G401 (cell line): ENCODE results near the gene RHOBTB3. TPM values are rescaled to one million over a fixed set of nuclear protein-coding genes. Genes with fewer than 3 reads are reported as not detected.

Experiments used
- DNase-seq: peaks from one replicate; pipeline ENCODE4 v3.0.0-alpha.2; 2015; ENCODE audit warnings: low spot score
- in situ Hi-C: cut with HindIII; loops from 2 replicates; pipeline ENCODE4 v1.10.0; 2016; ENCODE audit warnings: low sequenced_read_pairs, mixed read lengths
- total RNA-seq: library from RNA; depleted of rRNA; stranded (reverse); fragments of >200 nt; shearing (Covaris generic); gene quantifications from 2 replicates; pipeline ENCODE4 v1.2.3, GENCODE V29; 2014

RHOBTB3 gene
- total RNA-seq, 1 experiment from 2014 or later = 0.54 TPM

- no peak for DNase-seq
- in situ Hi-C loops = no loop called here
These were observed 2.5 kb upstream of the RHOBTB3 start for GRCh38 chr5:95728494-95729114.

- no peak for DNase-seq
- in situ Hi-C loops = no loop called here
These were observed 1.8 kb upstream of the RHOBTB3 start for GRCh38 chr5:95729115-95730010.

- in situ Hi-C loops = no loop called here
These were observed 980 bp upstream of the RHOBTB3 start for GRCh38 chr5:95730011-95730700.

GRCh38 chr5:95731571-95732554 lies 727 bp downstream of the RHOBTB3 start:
- peak; percentile 46 for DNase-seq
- in situ Hi-C loops = no loop called here

More at GRCh38 chr5:95730011-95730700, 980 bp upstream of the RHOBTB3 start:
- peak; percentile 32 for DNase-seq

DNA sequence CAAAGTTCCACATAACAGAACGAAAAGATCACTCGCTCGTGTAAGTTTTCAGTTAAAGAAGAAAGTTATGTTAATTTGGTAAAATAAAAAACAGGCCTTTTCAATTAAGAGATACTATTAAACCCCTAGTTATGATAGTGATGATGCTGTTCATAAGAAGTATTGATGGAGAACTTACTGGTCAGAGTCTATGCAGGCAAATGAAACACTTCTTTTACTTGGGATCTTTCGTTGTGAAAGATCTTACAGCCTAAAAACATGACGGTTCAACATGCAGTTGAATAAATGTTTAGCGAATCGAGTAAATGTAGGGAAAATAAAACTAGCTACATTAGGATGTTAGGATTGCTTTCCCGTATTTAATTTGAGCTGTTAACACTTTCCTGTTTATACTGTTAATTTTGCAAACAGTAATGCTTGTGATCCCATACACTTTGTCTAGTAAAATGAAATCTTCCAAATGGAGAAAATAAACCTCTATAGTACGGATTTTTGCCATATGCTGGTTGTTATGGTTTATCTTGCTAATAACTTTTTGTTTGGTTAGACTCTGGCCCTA lies 2.0 kb downstream of the RHOBTB3 start:
- in situ Hi-C loops = no loop called here

DNA sequence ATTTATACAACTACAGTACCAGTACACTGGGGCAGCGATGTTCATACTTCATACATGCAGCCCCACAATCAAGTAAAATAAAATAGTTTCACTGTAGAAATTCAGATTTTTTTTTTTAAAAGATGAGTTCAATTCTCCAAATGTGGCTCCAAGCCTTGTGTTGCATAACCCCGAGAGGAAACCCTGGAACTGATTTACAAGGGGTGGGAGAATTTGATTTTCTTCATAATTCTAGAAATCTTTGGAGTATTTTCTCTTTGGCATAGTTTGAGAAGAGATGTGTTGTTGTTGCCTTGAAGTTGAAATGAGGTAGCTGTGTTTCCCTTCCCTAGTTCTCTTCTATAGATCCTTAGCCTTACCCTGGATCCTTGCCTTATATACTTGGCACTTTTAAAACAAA lies 3.1 kb downstream of the RHOBTB3 start:
- no peak for DNase-seq
- in situ Hi-C loops = no loop called here

More for the DNA sequence above, 2.0 kb downstream of the RHOBTB3 start:
- no peak for DNase-seq

GRCh38 chr5:95734906-95735305 lies 3.8 kb downstream of the RHOBTB3 start:
- in situ Hi-C loops = no loop called here

DNA sequence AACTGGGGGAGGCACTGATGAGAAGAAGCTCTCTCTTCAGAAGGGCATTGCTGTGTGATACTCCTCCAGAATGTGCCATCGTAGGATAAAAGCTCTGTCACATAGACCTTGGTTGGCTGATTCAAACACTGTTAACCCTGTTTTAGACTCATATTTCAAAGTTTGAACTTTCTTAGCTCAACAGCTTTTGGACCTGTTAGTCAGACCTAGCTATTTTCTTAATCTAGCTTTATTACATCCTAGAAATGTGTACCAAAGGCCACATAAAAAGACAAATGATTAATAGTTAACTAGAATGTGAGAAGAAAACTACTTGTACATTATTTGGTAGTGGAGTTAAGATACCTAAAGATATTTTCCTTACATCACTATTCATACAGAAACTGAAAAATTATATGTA lies 4.3 kb downstream of the RHOBTB3 start:
- DNase-seq = no peak
- in situ Hi-C loops = no loop called here

More at GRCh38 chr5:95734906-95735305, 3.8 kb downstream of the RHOBTB3 start:
- peak; percentile 34 for DNase-seq

- in situ Hi-C loops = no loop called here
These were observed 6.9 kb downstream of the RHOBTB3 start for GRCh38 chr5:95738072-95738471.

DNA sequence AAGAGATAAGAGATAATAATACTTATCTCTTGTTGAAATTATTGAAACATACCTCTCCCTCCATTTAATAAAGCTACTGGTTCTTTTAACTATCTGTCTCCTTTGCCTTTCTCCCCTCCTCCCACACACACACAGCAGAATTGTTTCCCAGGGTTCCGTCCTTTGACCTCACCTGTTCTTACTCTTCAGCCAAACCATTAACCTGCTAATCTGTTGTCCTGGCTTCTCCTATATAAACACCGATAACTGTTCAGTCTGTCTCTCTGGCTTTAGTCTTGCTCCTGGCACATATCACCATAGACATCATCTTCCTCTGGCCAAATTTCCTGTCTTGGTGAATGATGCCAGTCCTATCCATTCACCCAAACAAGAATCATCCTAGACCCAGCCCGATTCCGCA lies 7.7 kb downstream of the RHOBTB3 start:
- in situ Hi-C loops = no loop called here
- DNase-seq = no peak

More at GRCh38 chr5:95738072-95738471, 6.9 kb downstream of the RHOBTB3 start:
- DNase-seq = no peak

- in situ Hi-C loops = no loop called here
- no peak for DNase-seq
These were observed 8.7 kb downstream of the RHOBTB3 start for GRCh38 chr5:95739857-95740256.

GRCh38 chr5:95741458-95741857 lies 10.3 kb downstream of the RHOBTB3 start:
- no peak for DNase-seq
- in situ Hi-C loops = no loop called here

- DNase-seq = no peak
- in situ Hi-C loops = no loop called here
These were observed 12.1 kb downstream of the RHOBTB3 start for GRCh38 chr5:95743232-95743631.

- no peak for DNase-seq
- in situ Hi-C loops = no loop called here
These were observed 12.7 kb downstream of the RHOBTB3 start for GRCh38 chr5:95743877-95744276.

DNA sequence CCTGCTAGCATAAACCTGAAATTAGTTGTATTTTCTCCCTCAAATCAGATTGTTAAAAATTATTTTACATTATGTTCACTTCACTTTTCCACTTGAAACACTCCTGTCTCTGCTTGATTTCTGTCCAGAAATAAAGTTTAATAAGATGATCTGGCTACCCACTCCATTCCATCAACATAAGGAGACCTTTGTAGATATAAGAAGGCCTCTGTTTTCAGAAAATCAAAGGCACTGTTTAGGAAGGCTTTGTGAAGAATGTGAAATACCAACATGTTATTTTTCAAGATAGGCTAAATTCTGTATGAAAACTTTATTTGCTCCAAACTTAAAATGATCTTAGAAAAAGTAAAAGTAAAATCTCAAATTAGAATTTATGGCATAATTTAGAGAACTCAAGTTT lies 15.1 kb downstream of the RHOBTB3 start:
- in situ Hi-C loops = no loop called here
- no peak for DNase-seq

DNA sequence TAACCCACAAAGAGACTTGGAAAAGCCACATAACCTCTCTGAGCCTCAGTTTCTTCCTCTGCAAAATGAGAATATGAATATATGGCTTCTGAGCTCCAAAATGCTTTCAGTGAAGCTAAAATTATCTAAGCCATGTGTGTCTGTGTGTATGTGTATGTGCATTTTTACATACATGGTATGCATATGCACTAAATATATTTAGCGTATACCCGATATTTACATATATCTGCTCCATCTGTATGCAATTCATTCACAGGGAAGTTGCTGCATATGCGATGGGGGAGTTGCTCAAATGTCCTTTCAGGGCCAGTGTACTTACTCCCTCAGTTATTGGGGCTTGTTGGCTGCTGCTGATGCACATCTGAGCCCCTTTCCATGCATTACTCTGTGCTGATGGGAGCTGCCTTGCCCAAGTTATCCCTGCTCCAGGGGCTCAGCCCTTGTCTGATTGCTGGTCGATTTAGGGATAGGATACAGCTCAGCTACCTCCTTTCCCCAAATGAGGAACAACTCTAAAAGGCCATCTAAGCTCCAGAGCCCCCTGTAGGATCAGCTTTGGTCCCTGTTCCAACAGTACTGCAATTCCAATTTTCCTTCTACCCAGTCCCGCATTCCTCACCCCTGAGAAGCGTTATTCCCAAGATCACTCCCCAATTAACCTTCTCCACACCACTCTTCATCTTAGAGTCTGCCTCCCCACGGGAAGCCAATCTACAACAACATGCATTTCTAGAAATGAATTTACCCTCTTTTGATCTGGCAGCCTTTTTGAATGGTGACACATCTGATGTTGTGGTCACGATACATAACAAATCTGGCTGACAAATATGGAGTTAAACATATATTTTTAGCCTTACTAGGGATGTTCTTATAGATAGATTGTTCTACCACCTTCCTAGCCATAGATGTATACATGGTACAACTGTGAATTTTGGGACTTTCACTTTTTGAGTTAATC lies 15.9 kb downstream of the RHOBTB3 start:
- no peak for DNase-seq
- in situ Hi-C loops = no loop called here

GRCh38 chr5:95748133-95748532 lies 17.0 kb downstream of the RHOBTB3 start:
- DNase-seq = no peak
- in situ Hi-C loops = no loop called here
